Measurements from ENCODE around the gene ARHGAP10. TPM values are rescaled to one million over a fixed set of nuclear protein-coding genes. Genes with fewer than 3 reads are reported as not detected.

Gene ARHGAP10
- total RNA-seq, 1 donor from 2014 or later = 20.2 TPM

DNA sequence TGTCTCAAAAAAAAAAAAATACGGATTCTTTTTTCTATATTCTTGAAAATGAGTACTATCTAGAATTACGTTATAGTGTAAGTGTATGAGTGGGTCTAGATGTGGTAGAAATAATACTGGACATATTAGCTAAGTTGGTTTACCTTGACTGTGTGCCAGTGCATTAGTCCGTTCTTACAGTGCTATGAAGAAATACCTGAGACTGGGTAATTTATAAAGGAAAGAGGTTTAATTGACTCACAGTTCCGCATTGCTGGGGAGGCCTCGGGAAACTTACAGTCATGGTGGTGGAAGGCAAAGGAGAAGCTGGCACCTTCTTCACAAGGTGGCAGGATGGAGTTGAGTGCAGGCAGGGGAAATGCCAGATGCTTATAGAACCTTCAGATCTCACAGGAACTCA lies 92.4 kb downstream of the ARHGAP10 start:
- no peak for TF ChIP-seq EZH2phosphoT487 (IDR thresholded peaks at IDR 0.05)
- Histone ChIP-seq H2AFZ (replicated peaks) (no peak overlapping the region), H3K4me2 (no peak overlapping the region), H3K9ac (no peak overlapping the region), H3K79me2 (ENCODE audit: low read depth) (no peaks in the 10 kb centered on the region), H4K20me1 (ENCODE audit: low read depth) (no peaks in the 10 kb centered on the region), H3K9me3 (ENCODE audit: low read depth) (no peaks in the 10 kb centered on the region), H3K36me3 (no peaks in the 10 kb centered on the region), H3K27ac (no peak overlapping the region), H3K4me1 (peaks cover 23% of the 10 kb centered on the region), H3K27me3 (no peaks in the 10 kb centered on the region), H3K4me3 (no peak overlapping the region), H3F3A (ENCODE audit: low read depth) (peaks cover 16% of the 10 kb centered on the region)
- Mint-ChIP-seq H3K4me3 (no peak overlapping the region), H3K9me3 (no peaks in the 10 kb centered on the region), H3K27ac (no peak overlapping the region), H3K36me3 (peaks cover 11% of the 10 kb centered on the region), H3K27me3 (ENCODE audit: insufficient read depth, low read depth) (no peaks in the 10 kb centered on the region), H3K4me1 (peaks cover 12% of the 10 kb centered on the region)
- DNase-seq (ENCODE audit: low spot score) = no peak

DNA sequence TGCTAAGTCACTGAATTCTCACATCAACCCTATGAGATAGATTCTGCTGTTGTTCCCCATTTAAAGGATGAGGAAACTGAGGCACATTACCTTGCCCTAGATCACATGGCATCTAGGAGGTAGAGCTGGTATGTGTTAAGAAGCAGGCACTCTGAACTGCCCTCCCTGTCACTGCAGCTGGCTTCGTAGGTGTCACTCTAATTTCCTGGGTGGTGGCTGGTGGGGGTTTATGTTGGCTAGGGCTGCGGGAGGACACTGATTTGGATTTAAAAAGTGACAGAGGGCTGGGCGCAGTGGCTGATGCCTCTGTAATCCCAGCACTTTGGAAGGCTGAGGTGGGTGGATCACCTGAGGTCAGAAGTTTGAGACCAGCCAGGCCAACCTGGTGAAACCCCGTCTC lies 93.0 kb downstream of the ARHGAP10 start:
- Mint-ChIP-seq H3K9me3 (no peaks in the 10 kb centered on the region), H3K36me3 (peaks cover 11% of the 10 kb centered on the region), H3K27me3 (ENCODE audit: insufficient read depth, low read depth) (no peaks in the 10 kb centered on the region)

DNA sequence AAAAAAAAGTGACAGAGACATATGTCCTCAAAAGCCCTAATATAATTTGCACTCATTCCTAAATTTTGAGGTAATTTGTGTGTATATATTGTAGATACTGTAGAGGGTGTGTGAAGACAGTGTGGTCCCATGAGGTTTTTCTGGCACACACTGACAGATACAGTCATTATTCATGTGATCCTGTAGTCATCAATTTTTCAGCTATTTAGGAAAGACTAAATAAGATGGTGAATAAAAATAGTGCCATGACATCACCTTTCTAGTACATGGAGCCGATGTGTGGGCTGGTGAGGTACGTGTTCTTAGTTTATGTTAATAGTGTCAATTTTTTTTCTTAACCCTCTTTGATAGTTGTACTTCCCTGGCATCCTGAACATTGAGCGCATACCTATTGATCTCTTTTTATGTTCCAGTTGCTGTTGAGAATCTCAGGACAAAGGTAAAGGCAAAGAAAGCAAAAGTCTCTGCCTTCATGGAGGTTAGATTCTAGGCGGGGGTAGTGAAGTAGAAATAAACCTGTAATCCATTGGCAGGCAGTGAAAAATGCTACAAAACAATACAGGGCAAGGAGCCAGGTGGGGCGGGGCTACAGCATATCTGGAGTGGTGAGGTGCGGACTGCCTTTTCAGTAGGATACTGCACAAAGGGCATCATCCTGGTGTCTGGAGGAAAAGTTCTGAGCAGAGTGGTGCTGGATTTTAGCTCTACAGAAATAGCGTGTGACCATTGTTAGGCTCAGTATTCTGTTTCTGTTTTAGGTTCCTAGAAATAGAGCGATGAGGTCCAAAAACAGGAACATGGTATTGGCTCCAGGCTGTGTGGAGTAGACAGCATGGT lies 93.8 kb downstream of the ARHGAP10 start:
- Mint-ChIP-seq H3K36me3 (peaks cover 11% of the 10 kb centered on the region), H3K27ac (no peak overlapping the region), H3K4me3 (no peak overlapping the region), H3K9me3 (no peaks in the 10 kb centered on the region), H3K27me3 (ENCODE audit: insufficient read depth, low read depth) (no peaks in the 10 kb centered on the region), H3K4me1 (peaks cover 23% of the 10 kb centered on the region)
- no peak overlapping the region for H3K4me3 ChIP-seq
- no peaks in the 10 kb centered on the region for H4K20me1 ChIP-seq (ENCODE audit: low read depth)
- peaks cover 22% of the 10 kb centered on the region for H3F3A ChIP-seq (ENCODE audit: low read depth)
- no peaks in the 10 kb centered on the region for H3K27me3 ChIP-seq
- H3K9me3 ChIP-seq (ENCODE audit: low read depth) = no peaks in the 10 kb centered on the region
- DNase-seq (ENCODE audit: low spot score) = no peak
- no peak overlapping the region for H2AFZ ChIP-seq (replicated peaks)
- TF ChIP-seq EZH2phosphoT487 (IDR thresholded peaks at IDR 0.05) (no peak), EZH2 (IDR thresholded peaks at IDR 0.05) (no peak)
- H3K9ac ChIP-seq = no peak overlapping the region
- no peak overlapping the region for H3K4me2 ChIP-seq
- no peaks in the 10 kb centered on the region for H3K79me2 ChIP-seq (ENCODE audit: low read depth)
- H3K36me3 ChIP-seq = no peaks in the 10 kb centered on the region
- peaks cover 31% of the 10 kb centered on the region for H3K4me1 ChIP-seq
- H3K27ac ChIP-seq = peak overlapping the region; percentile 54

More for the DNA sequence above, 93.0 kb downstream of the ARHGAP10 start:
- H3K9me3 ChIP-seq (ENCODE audit: low read depth) = no peaks in the 10 kb centered on the region
- TF ChIP-seq, protein P1, sequence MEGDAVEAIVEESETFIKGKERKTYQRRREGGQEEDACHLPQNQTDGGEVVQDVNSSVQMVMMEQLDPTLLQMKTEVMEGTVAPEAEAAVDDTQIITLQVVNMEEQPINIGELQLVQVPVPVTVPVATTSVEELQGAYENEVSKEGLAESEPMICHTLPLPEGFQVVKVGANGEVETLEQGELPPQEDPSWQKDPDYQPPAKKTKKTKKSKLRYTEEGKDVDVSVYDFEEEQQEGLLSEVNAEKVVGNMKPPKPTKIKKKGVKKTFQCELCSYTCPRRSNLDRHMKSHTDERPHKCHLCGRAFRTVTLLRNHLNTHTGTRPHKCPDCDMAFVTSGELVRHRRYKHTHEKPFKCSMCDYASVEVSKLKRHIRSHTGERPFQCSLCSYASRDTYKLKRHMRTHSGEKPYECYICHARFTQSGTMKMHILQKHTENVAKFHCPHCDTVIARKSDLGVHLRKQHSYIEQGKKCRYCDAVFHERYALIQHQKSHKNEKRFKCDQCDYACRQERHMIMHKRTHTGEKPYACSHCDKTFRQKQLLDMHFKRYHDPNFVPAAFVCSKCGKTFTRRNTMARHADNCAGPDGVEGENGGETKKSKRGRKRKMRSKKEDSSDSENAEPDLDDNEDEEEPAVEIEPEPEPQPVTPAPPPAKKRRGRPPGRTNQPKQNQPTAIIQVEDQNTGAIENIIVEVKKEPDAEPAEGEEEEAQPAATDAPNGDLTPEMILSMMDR (IDR thresholded peaks at IDR 0.05) = no peak
- TF ChIP-seq EZH2phosphoT487 (IDR thresholded peaks at IDR 0.05) (no peak), EZH2 (IDR thresholded peaks at IDR 0.05) (no peak)
- no peak overlapping the region for H3K27ac ChIP-seq
- peaks cover 18% of the 10 kb centered on the region for H3K4me1 Mint-ChIP-seq
- peaks cover 28% of the 10 kb centered on the region for H3K4me1 ChIP-seq
- no peak overlapping the region for H3K4me3 ChIP-seq
- H3K27me3 ChIP-seq = no peaks in the 10 kb centered on the region
- no peak overlapping the region for H3K9ac ChIP-seq
- H3K4me2 ChIP-seq = no peak overlapping the region
- H2AFZ ChIP-seq (replicated peaks) = no peak overlapping the region
- no peak overlapping the region for H3K4me3 Mint-ChIP-seq
- no peak overlapping the region for H3K27ac Mint-ChIP-seq
- DNase-seq (ENCODE audit: low spot score) = no peak
- peaks cover 22% of the 10 kb centered on the region for H3F3A ChIP-seq (ENCODE audit: low read depth)
- no peaks in the 10 kb centered on the region for H3K79me2 ChIP-seq (ENCODE audit: low read depth)
- no peaks in the 10 kb centered on the region for H4K20me1 ChIP-seq (ENCODE audit: low read depth)
- H3K36me3 ChIP-seq = no peaks in the 10 kb centered on the region

DNA sequence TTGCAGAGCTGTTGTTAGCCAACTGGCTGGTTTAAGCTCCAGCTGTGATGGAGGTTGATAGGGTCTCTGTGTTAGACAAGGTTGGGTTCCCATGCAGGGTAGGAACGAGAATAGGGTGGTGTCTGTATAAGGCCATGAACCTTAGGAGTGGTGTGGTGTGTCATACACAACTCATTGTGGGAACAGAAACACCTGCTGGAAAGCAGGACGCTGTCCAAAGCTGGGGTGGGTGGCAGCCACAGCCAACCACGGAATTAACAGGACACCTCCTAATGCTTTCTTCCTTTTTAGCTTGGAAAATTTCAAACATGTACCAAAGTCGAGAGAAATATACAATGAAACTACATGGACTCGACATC lies 94.4 kb downstream of the ARHGAP10 start:
- H3K4me1 Mint-ChIP-seq = peaks cover 23% of the 10 kb centered on the region
- peak overlapping the region; percentile 54 for H3K27ac ChIP-seq
- no peaks in the 10 kb centered on the region for H3K9me3 Mint-ChIP-seq
- H3F3A ChIP-seq (ENCODE audit: low read depth) = peaks cover 22% of the 10 kb centered on the region
- peak overlapping the region; percentile 68 for H3K4me2 ChIP-seq
- TF ChIP-seq EZH2phosphoT487 (IDR thresholded peaks at IDR 0.05) (no peak), EZH2 (IDR thresholded peaks at IDR 0.05) (no peak)
- TF ChIP-seq, protein P1 (IDR thresholded peaks at IDR 0.05) = no peak
- H3K4me1 ChIP-seq = peaks cover 29% of the 10 kb centered on the region
- no peaks in the 10 kb centered on the region for H3K36me3 ChIP-seq
- no peak overlapping the region for H3K4me3 Mint-ChIP-seq
- no peaks in the 10 kb centered on the region for H3K79me2 ChIP-seq (ENCODE audit: low read depth)
- no peaks in the 10 kb centered on the region for H3K27me3 ChIP-seq
- no peak overlapping the region for H2AFZ ChIP-seq (replicated peaks)
- no peak overlapping the region for H3K27ac Mint-ChIP-seq
- no peak overlapping the region for H3K9ac ChIP-seq
- H3K9me3 ChIP-seq (ENCODE audit: low read depth) = no peaks in the 10 kb centered on the region
- H3K27me3 Mint-ChIP-seq (ENCODE audit: insufficient read depth, low read depth) = no peaks in the 10 kb centered on the region
- no peaks in the 10 kb centered on the region for H4K20me1 ChIP-seq (ENCODE audit: low read depth)
- H3K36me3 Mint-ChIP-seq = peaks cover 11% of the 10 kb centered on the region
- H3K4me3 ChIP-seq = no peak overlapping the region
- DNase-seq (ENCODE audit: low spot score) = no peak

All from neural progenitor cell (in vitro differentiated cells).